Neural cell (in vitro differentiated cells): ENCODE measurements around the gene SH3RF3. TPM values are rescaled to one million over a fixed set of nuclear protein-coding genes. Genes with fewer than 3 reads are reported as not detected.

Experiments used
- H2AFZ ChIP-seq: fragments of 200-600, 300-800 bp; sonication (generic), shearing (Covaris generic); 2 replicates; pipeline ENCODE4 v1.6.0; 2014; ENCODE audit warnings: low read depth, mild to moderate bottlenecking, antibody characterized with exemption, low read length, moderate library complexity
- H3F3A ChIP-seq: fragments of 200-600 bp; shearing (Covaris generic); 2 replicates; pipeline ENCODE4 v1.6.1; 2016; ENCODE audit warnings: mild to moderate bottlenecking, moderate library complexity, mixed read lengths, antibody characterized with exemption, low read length; ENCODE audit not compliant: insufficient read depth, poor library complexity, severe bottlenecking
- H3K27ac ChIP-seq: fragments of 200-600, 300-800 bp; sonication (generic), shearing (Covaris generic); 2 replicates; pipeline ENCODE4 v1.5.1; 2014; ENCODE audit warnings: mild to moderate bottlenecking, low read length, moderate library complexity
- H3K27me3 ChIP-seq: fragments of 300-800, 200-600 bp; sonication (generic), shearing (Covaris generic); 2 replicates; pipeline ENCODE4 v1.6.0; 2014; ENCODE audit warnings: mild to moderate bottlenecking, low read depth, low read length, moderate library complexity; ENCODE audit not compliant: insufficient read depth
- H3K36me3 ChIP-seq: fragments of 300-800, 200-600 bp; sonication (generic), shearing (Covaris generic); 2 replicates; pipeline ENCODE4 v1.5.1; 2014; ENCODE audit warnings: mild to moderate bottlenecking, antibody characterized with exemption, low read length, moderate library complexity; ENCODE audit not compliant: insufficient read depth
- H3K4me2 ChIP-seq: fragments of 300-800, 200-600 bp; sonication (generic), shearing (Covaris generic); 2 replicates; pipeline ENCODE4 v1.6.0; 2014; ENCODE audit warnings: mild to moderate bottlenecking, low read length
- H3K4me3 ChIP-seq: fragments of 300-800, 200-600 bp; sonication (generic), shearing (Covaris generic); 2 replicates; pipeline ENCODE4 v1.5.1; 2014; ENCODE audit warnings: mild to moderate bottlenecking, low read length, moderate library complexity
- H3K79me2 ChIP-seq: fragments of 200-600 bp; shearing (Covaris generic); replicated peaks from 2 replicates; pipeline ENCODE4 v1.6.0; 2014; ENCODE audit warnings: mild to moderate bottlenecking, low read length, moderate library complexity; ENCODE audit not compliant: insufficient read depth
- H3K9ac ChIP-seq: fragments of 300-800, 200-600 bp; sonication (generic), shearing (Covaris generic); 2 replicates; pipeline ENCODE4 v1.6.1; 2016; ENCODE audit warnings: mild to moderate bottlenecking, low read length, mixed read lengths
- H3K9me2 ChIP-seq: fragments of 200-600 bp; shearing (Covaris generic); 2 replicates; pipeline ENCODE4 v1.6.1; 2016; ENCODE audit warnings: mild to moderate bottlenecking, low read length, mixed read lengths; ENCODE audit not compliant: insufficient read depth
- H3K9me3 ChIP-seq: fragments of 200-600, 300-800 bp; sonication (generic), shearing (Covaris generic); 2 replicates; pipeline ENCODE4 v1.6.1; 2016; ENCODE audit warnings: mild to moderate bottlenecking, mixed run types, low read length, moderate library complexity, mixed read lengths
- H4K20me1 ChIP-seq: fragments of 200-600 bp; shearing (Covaris generic); 2 replicates; pipeline ENCODE4 v1.6.1; 2016; ENCODE audit warnings: mild to moderate bottlenecking, mixed run types; ENCODE audit not compliant: insufficient read depth
- EP300 ChIP-seq: fragments of 450-650 bp; conservative IDR thresholded peaks from 2 replicates; pipeline ENCODE4 v1.6.1; 2014; ENCODE audit warnings: antibody characterized with exemption, mild to moderate bottlenecking, moderate library complexity; ENCODE audit not compliant: poor library complexity, severe bottlenecking
- EZH2 ChIP-seq: fragments of 200-600, 300-800 bp; shearing (Covaris generic), sonication (generic); IDR thresholded peaks from 2 replicates; pipeline ENCODE4 v1.6.1; 2014; ENCODE audit warnings: antibody characterized with exemption, low read length, borderline replicate concordance, mild to moderate bottlenecking; ENCODE audit not compliant: insufficient read depth, poor library complexity, severe bottlenecking
- MXI1 ChIP-seq: fragments of 450-650 bp; conservative IDR thresholded peaks from 2 replicates; pipeline ENCODE4 v1.6.1; 2014; ENCODE audit warnings: antibody characterized with exemption, mild to moderate bottlenecking; ENCODE audit not compliant: poor library complexity, severe bottlenecking
- POLR2AphosphoS5 ChIP-seq: IDR thresholded peaks from 2 replicates; pipeline ENCODE4 v1.6.1; 2012
- RAD21 ChIP-seq: fragments of 450-650 bp; conservative IDR thresholded peaks from 2 replicates; pipeline ENCODE4 v1.6.1; 2014; ENCODE audit warnings: antibody characterized with exemption, mild to moderate bottlenecking, moderate library complexity
- SMC3 ChIP-seq: fragments of 450-650 bp; conservative IDR thresholded peaks from 2 replicates; pipeline ENCODE4 v1.6.1; 2014; ENCODE audit warnings: antibody characterized with exemption, mild to moderate bottlenecking, moderate library complexity; ENCODE audit not compliant: poor library complexity
- TAF1 ChIP-seq: IDR thresholded peaks from 2 replicates; pipeline ENCODE4 v1.6.1; 2012; ENCODE audit warnings: low read depth
- polyA plus RNA-seq: library from polyadenylated mRNA; depleted of rRNA; stranded (reverse); fragments of >200 nt; gene quantifications from 2 replicates; pipeline ENCODE4 v1.2.3, GENCODE V29; 2014
- TF ChIP-seq, protein P1 (sequence below): fragments of 450-650 bp; IDR thresholded peaks from 2 replicates; pipeline ENCODE4 v1.5.1; 2014; ENCODE audit warnings: antibody characterized with exemption, mild to moderate bottlenecking, moderate library complexity; ENCODE audit not compliant: poor library complexity, severe bottlenecking
- TF ChIP-seq, protein P2 (sequence below): IDR thresholded peaks from 2 replicates; pipeline ENCODE4 v1.6.1; 2012; ENCODE audit warnings: borderline replicate concordance

The SH3RF3 gene
- polyA plus RNA-seq, 1 donor from 2014 or later: 0.53 TPM

DNA sequence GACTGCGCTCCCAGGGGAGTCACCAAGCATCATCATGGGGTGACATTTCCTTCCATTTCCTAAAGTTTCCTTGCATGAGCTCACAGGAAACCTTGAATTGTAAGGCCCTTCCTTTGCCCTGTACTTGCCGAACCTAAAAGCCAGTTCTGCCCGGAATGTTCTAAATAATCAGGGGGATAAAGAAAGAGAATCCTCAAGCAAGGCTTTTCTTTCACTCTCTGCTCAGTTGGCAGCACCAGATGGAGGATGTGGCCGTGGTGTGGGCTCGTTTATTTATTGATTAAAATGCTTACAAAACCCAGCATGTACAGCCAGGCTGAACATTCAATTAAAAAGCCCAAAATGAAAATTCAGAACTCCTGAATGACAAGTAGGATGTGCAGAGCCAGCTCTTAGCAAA lies 170.5 kb downstream of the SH3RF3 start:
- H4K20me1 ChIP-seq: no peaks in the 10 kb centered on the region
- no peak overlapping the region for H3K4me2 ChIP-seq
- H3K79me2 ChIP-seq: no peaks in the 10 kb centered on the region
- no peaks in the 10 kb centered on the region for H3K27me3 ChIP-seq
- H3K36me3 ChIP-seq: no peaks in the 10 kb centered on the region
- no peaks in the 10 kb centered on the region for H3K9me2 ChIP-seq
- TF ChIP-seq EZH2 (no peak), POLR2AphosphoS5 (no peak), RAD21 (no peak), SMC3 (no peak), EP300 (no peak), MXI1 (no peak)
- TF ChIP-seq, protein P1, sequence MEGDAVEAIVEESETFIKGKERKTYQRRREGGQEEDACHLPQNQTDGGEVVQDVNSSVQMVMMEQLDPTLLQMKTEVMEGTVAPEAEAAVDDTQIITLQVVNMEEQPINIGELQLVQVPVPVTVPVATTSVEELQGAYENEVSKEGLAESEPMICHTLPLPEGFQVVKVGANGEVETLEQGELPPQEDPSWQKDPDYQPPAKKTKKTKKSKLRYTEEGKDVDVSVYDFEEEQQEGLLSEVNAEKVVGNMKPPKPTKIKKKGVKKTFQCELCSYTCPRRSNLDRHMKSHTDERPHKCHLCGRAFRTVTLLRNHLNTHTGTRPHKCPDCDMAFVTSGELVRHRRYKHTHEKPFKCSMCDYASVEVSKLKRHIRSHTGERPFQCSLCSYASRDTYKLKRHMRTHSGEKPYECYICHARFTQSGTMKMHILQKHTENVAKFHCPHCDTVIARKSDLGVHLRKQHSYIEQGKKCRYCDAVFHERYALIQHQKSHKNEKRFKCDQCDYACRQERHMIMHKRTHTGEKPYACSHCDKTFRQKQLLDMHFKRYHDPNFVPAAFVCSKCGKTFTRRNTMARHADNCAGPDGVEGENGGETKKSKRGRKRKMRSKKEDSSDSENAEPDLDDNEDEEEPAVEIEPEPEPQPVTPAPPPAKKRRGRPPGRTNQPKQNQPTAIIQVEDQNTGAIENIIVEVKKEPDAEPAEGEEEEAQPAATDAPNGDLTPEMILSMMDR: no peak
- TF ChIP-seq, protein P2, sequence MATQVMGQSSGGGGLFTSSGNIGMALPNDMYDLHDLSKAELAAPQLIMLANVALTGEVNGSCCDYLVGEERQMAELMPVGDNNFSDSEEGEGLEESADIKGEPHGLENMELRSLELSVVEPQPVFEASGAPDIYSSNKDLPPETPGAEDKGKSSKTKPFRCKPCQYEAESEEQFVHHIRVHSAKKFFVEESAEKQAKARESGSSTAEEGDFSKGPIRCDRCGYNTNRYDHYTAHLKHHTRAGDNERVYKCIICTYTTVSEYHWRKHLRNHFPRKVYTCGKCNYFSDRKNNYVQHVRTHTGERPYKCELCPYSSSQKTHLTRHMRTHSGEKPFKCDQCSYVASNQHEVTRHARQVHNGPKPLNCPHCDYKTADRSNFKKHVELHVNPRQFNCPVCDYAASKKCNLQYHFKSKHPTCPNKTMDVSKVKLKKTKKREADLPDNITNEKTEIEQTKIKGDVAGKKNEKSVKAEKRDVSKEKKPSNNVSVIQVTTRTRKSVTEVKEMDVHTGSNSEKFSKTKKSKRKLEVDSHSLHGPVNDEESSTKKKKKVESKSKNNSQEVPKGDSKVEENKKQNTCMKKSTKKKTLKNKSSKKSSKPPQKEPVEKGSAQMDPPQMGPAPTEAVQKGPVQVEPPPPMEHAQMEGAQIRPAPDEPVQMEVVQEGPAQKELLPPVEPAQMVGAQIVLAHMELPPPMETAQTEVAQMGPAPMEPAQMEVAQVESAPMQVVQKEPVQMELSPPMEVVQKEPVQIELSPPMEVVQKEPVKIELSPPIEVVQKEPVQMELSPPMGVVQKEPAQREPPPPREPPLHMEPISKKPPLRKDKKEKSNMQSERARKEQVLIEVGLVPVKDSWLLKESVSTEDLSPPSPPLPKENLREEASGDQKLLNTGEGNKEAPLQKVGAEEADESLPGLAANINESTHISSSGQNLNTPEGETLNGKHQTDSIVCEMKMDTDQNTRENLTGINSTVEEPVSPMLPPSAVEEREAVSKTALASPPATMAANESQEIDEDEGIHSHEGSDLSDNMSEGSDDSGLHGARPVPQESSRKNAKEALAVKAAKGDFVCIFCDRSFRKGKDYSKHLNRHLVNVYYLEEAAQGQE: no peak
- H3F3A ChIP-seq: no peaks in the 10 kb centered on the region
- H2AFZ ChIP-seq: no peak overlapping the region
- H3K9me3 ChIP-seq: no peaks in the 10 kb centered on the region
- no peak overlapping the region for H3K27ac ChIP-seq
- H3K9ac ChIP-seq: no peak overlapping the region
- no peak overlapping the region for H3K4me3 ChIP-seq

DNA sequence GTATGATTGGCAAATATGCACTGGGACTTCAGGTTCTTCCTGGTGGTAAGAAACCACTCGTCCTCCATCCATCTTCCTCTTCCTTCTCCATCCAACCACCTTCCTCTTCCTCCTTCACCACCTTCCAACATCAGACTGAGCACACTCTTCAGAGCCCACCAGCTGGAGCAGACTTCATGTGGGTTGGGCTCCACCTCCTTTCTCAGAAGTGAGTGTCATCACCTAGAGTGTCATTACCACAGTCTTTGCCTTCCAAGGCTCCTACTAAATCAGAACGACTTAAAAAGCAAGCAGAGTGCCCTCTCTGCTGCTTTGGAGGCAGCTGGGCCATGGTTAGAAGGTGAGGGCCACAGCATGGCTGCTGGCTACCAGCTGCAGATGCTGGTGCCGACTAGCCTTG lies 171.6 kb downstream of the SH3RF3 start:
- Histone ChIP-seq H3K4me2 (no peak overlapping the region), H3K4me3 (no peak overlapping the region), H3K9me2 (no peaks in the 10 kb centered on the region), H3K36me3 (no peaks in the 10 kb centered on the region), H3K27me3 (no peaks in the 10 kb centered on the region), H3K79me2 (no peaks in the 10 kb centered on the region), H3K9ac (no peak overlapping the region), H3K27ac (no peak overlapping the region), H3K9me3 (no peaks in the 10 kb centered on the region), H3F3A (no peaks in the 10 kb centered on the region), H4K20me1 (no peaks in the 10 kb centered on the region), H2AFZ (no peak overlapping the region)
- TF ChIP-seq RAD21 (no peak), MXI1 (no peak), SMC3 (no peak), TAF1 (no peak), POLR2AphosphoS5 (no peak), EZH2 (no peak), EP300 (no peak)
- TF ChIP-seq, protein P1: no peak
- TF ChIP-seq, protein P2: no peak
